IMR-90 (cell line): Measurements from ENCODE around the gene CIITA. TPM values are rescaled to one million over a fixed set of nuclear protein-coding genes. Genes with fewer than 3 reads are reported as not detected.

Experiments used
- ATAC-seq: fragments of 200-7000 bp; cut with Tn5 transposase; 2 replicates; pipeline ENCODE4 v1.9.1; 2020; ENCODE audit warnings: low read depth, mild to moderate bottlenecking, moderate library complexity
- BruUV-seq: library from RNA; stranded (reverse); fragments of 400-500 nt; replicated peaks from 2 replicates; lab custom pipeline; 2021; lab: Mats Ljungman, UMichigan
- CTCF ChIA-PET: fragments of 300-600 bp; formaldehyde crosslinking; extraction: SDS; loops from one replicate; lab custom pipeline; 2021; ENCODE audit warnings: antibody characterized with exemption; lab: Yijun Ruan, JAX
- POLR2A ChIA-PET: fragments of 300-600 bp; sonication (Branson Sonifier 250); formaldehyde crosslinking; loops from one replicate; lab custom pipeline; 2022; ENCODE audit warnings: antibody characterized with exemption; ENCODE audit not compliant: unreplicated experiment; lab: Charles Lee
- DNase-seq: peaks from one replicate; pipeline ENCODE4 v3.0.0; 2013
- H2AFZ ChIP-seq: replicated peaks from 2 replicates; pipeline ENCODE3; 2013; ENCODE audit warnings: low read length, mild to moderate bottlenecking; ENCODE audit not compliant: poor library complexity
- H2AK5ac ChIP-seq: 2 replicates; pipeline ENCODE4 v1.6.1; 2013; ENCODE audit warnings: low read depth, low read length, inconsistent platforms
- H2AK9ac ChIP-seq: replicated peaks from 2 replicates; pipeline ENCODE3; 2013; ENCODE audit warnings: mild to moderate bottlenecking, low read depth, low read length, moderate library complexity; ENCODE audit not compliant: poor library complexity
- H2BK120ac ChIP-seq: 2 replicates; pipeline ENCODE4 v1.6.1; 2013; ENCODE audit warnings: low read depth, low read length, inconsistent platforms
- H2BK15ac ChIP-seq: 3 replicates; pipeline ENCODE4 v1.6.1; 2013; ENCODE audit warnings: low read depth, low read length, inconsistent platforms
- H2BK20ac ChIP-seq: 2 replicates; pipeline ENCODE4 v1.6.1; 2013; ENCODE audit warnings: low read depth, mild to moderate bottlenecking, inconsistent platforms, low read length, moderate library complexity
- H2BK5ac ChIP-seq: 2 replicates; pipeline ENCODE4 v1.6.1; 2013; ENCODE audit warnings: mild to moderate bottlenecking, low read depth, low read length, inconsistent platforms; ENCODE audit not compliant: poor library complexity, severe bottlenecking
- H3K14ac ChIP-seq: replicated peaks from 2 replicates; pipeline ENCODE4 v1.6.1; 2013; ENCODE audit warnings: low read depth, low read length, inconsistent platforms
- H3K18ac ChIP-seq: 2 replicates; pipeline ENCODE4 v1.6.1; 2013; ENCODE audit warnings: low read depth, low read length, control low read depth
- H3K23ac ChIP-seq: 2 replicates; pipeline ENCODE4 v1.6.1; 2013; ENCODE audit warnings: low read depth, low read length, inconsistent platforms
- H3K27ac ChIP-seq: 2 replicates; pipeline ENCODE4 v1.5.1; 2013; ENCODE audit warnings: mild to moderate bottlenecking, control low read depth, low read length; ENCODE audit not compliant: insufficient read depth
- H3K27me3 ChIP-seq: 2 replicates; pipeline ENCODE4 v1.6.1; 2013; ENCODE audit warnings: low read length; ENCODE audit not compliant: control insufficient read depth, insufficient read depth
- H3K36me3 ChIP-seq: 2 replicates; pipeline ENCODE4 v1.6.1; 2013; ENCODE audit warnings: low read length, mixed read lengths; ENCODE audit not compliant: control insufficient read depth, insufficient read depth
- H3K4ac ChIP-seq: 2 replicates; pipeline ENCODE4 v1.6.1; 2013; ENCODE audit warnings: low read depth, low read length, inconsistent platforms
- H3K4me1 ChIP-seq: 2 replicates; pipeline ENCODE4 v1.6.1; 2013; ENCODE audit warnings: low read length, mixed read lengths; ENCODE audit not compliant: control insufficient read depth, insufficient read depth
- H3K4me2 ChIP-seq: 2 replicates; pipeline ENCODE4 v1.6.1; 2013; ENCODE audit warnings: low read depth, mild to moderate bottlenecking, control low read depth, low read length, moderate library complexity
- H3K4me3 ChIP-seq: 2 replicates; pipeline ENCODE4 v1.5.1; 2013; ENCODE audit warnings: low read depth, mild to moderate bottlenecking, control low read depth, low read length, moderate library complexity; ENCODE audit not compliant: insufficient read depth
- H3K56ac ChIP-seq: 2 replicates; pipeline ENCODE4 v1.6.1; 2013; ENCODE audit warnings: low read length, inconsistent platforms; ENCODE audit not compliant: insufficient read depth; ENCODE audit errors: extremely low read depth
- H3K79me1 ChIP-seq, 2 experiments: 2 replicates each; pipeline ENCODE4 v1.6.1; 2013; ENCODE audit warnings: low read length in 2 of 2, inconsistent platforms in 1 of 2, low read depth in 1 of 2
- H3K9ac ChIP-seq: 2 replicates; pipeline ENCODE4 v1.6.1; 2013; ENCODE audit warnings: low read depth, low read length, control low read depth
- H3K9me1 ChIP-seq: 2 replicates; pipeline ENCODE4 v1.6.1; 2013; ENCODE audit warnings: low read length, inconsistent platforms; ENCODE audit not compliant: insufficient read depth
- H3K9me3 ChIP-seq: 2 replicates; pipeline ENCODE4 v1.6.1; 2013; ENCODE audit warnings: low read length; ENCODE audit not compliant: control insufficient read depth, insufficient read depth
- H4K20me1 ChIP-seq: 2 replicates; pipeline ENCODE4 v1.6.1; 2013; ENCODE audit warnings: low read length, inconsistent platforms; ENCODE audit not compliant: insufficient read depth
- H4K5ac ChIP-seq: 2 replicates; pipeline ENCODE4 v1.6.1; 2013; ENCODE audit warnings: mild to moderate bottlenecking, low read depth, low read length, control low read depth
- H4K8ac ChIP-seq, 2 experiments: 2 replicates each; pipeline ENCODE4 v1.6.1; 2013; ENCODE audit warnings: low read depth in 2 of 2, low read length in 2 of 2, control low read depth in 1 of 2, inconsistent platforms in 1 of 2
- H4K91ac ChIP-seq: 2 replicates; pipeline ENCODE4 v1.6.1; 2013; ENCODE audit warnings: low read depth, low read length, inconsistent platforms; ENCODE audit not compliant: insufficient read depth
- BHLHE40 ChIP-seq: fragments of 150-350 bp; IDR thresholded peaks from 2 replicates; pipeline ENCODE4 v1.6.1; 2016; ENCODE audit warnings: mild to moderate bottlenecking, low read depth, low read length
- CEBPB ChIP-seq: IDR thresholded peaks from 2 replicates; pipeline ENCODE4 v1.6.1; 2012; ENCODE audit warnings: low read depth, low read length, improper control_type of control experiment
- CHD1 ChIP-seq: IDR thresholded peaks from 2 replicates; pipeline ENCODE4 v1.6.1; 2012; ENCODE audit warnings: low read depth, low read length, improper control_type of control experiment
- FOS ChIP-seq: fragments of 150-350 bp; IDR thresholded peaks from 2 replicates; pipeline ENCODE4 v1.6.1; 2016; ENCODE audit warnings: low read depth, low read length
- MAFK ChIP-seq: IDR thresholded peaks from 2 replicates; pipeline ENCODE4 v1.6.1; 2012; ENCODE audit warnings: low read depth, low read length, improper control_type of control experiment
- MAZ ChIP-seq: IDR thresholded peaks from 2 replicates; pipeline ENCODE4 v1.6.1; 2012; ENCODE audit warnings: low read depth, mild to moderate bottlenecking, low read length, improper control_type of control experiment, moderate library complexity, borderline replicate concordance
- MXI1 ChIP-seq: IDR thresholded peaks from 2 replicates; pipeline ENCODE4 v1.6.1; 2012; ENCODE audit warnings: low read depth, mild to moderate bottlenecking, low read length, moderate library complexity, borderline replicate concordance
- NFE2L2 ChIP-seq: fragments of 150-350 bp; IDR thresholded peaks from 2 replicates; pipeline ENCODE4 v1.6.1; 2016; ENCODE audit warnings: low read depth, mild to moderate bottlenecking, low read length
- POLR2A ChIP-seq: IDR thresholded peaks from 2 replicates; pipeline ENCODE4 v1.6.1; 2012; ENCODE audit warnings: mild to moderate bottlenecking, low read depth, low read length
- RAD21 ChIP-seq: IDR thresholded peaks from 2 replicates; pipeline ENCODE4 v1.6.1; 2012; ENCODE audit warnings: low read length, improper control_type of control experiment
- RCOR1 ChIP-seq: IDR thresholded peaks from 2 replicates; pipeline ENCODE4 v1.6.1; 2012; ENCODE audit warnings: mild to moderate bottlenecking, low read length, improper control_type of control experiment; ENCODE audit not compliant: insufficient replicate concordance
- RFX5 ChIP-seq: IDR thresholded peaks from 2 replicates; pipeline ENCODE4 v1.8.0; 2012; ENCODE audit warnings: low read depth, mild to moderate bottlenecking, low read length, moderate library complexity
- SMC3 ChIP-seq: fragments of 150-350 bp; IDR thresholded peaks from 2 replicates; pipeline ENCODE4 v1.6.1; 2016; ENCODE audit warnings: low read depth, mild to moderate bottlenecking, antibody characterized with exemption, low read length, moderate library complexity
- WGBS, 2 experiments: methylation state at CpG; one replicate each; pipeline versions ENCODE4 v1.1.5 to v1.1.7; 2013; ENCODE audit warnings: missing lambda C conversion rate in 2 of 2; ENCODE audit not compliant: insufficient read length in 1 of 2; ENCODE audit errors: extremely low coverage in 2 of 2; 5-methylcytosine and 5-hydroxymethylcytosine counted together
- dilution Hi-C: fragments of 300-500 bp; cut with HindIII; formaldehyde crosslinking; loops from one replicate; pipeline ENCODE4 v1.14.3; 2018; ENCODE audit warnings: low sequenced_read_pairs; ENCODE audit not compliant: unreplicated experiment
- in situ Hi-C: fragments of 300-500 bp; cut with MboI; formaldehyde crosslinking; loops from 3 replicates; pipeline ENCODE4 v1.14.3; 2019; ENCODE audit warnings: low sequenced_read_pairs, inconsistent platforms, mixed read lengths
- intact Hi-C: fragments of 100-400 bp; cut with micrococcal nuclease; formaldehyde crosslinking; loops from 2 replicates; pipeline ENCODE4 v1.10.0; 2022
- polyA plus RNA-seq, 3 experiments: library from polyadenylated mRNA; depleted of rRNA; stranded (reverse); fragments of >200 nt; gene quantifications; 2 replicates each; pipeline ENCODE4 v1.2.3, GENCODE V29; 2012; ENCODE audit warnings: low replicate concordance in 1 of 3
- total RNA-seq: library from RNA; depleted of rRNA; stranded (reverse); fragments of >200 nt; gene quantifications from 2 replicates; pipeline ENCODE4 v1.2.3, GENCODE V29; 2012
- TF ChIP-seq, protein P1 (sequence below): conservative IDR thresholded peaks from 2 replicates; pipeline ENCODE4 v1.5.1; 2012; ENCODE audit warnings: mild to moderate bottlenecking, low read depth, low read length, improper control_type of control experiment
- TF ChIP-seq, protein P2 (sequence below): fragments of 150-350 bp; IDR thresholded peaks from 2 replicates; pipeline ENCODE4 v1.6.1; 2016; ENCODE audit warnings: low read depth, mild to moderate bottlenecking, low read length, moderate library complexity, borderline replicate concordance
- TF ChIP-seq, protein P3 (sequence below): fragments of 150-350 bp; IDR thresholded peaks from 2 replicates; pipeline ENCODE4 v1.6.1; 2017; ENCODE audit warnings: mild to moderate bottlenecking, antibody characterized with exemption, low read length, low read depth

Gene CIITA
- total and polyA plus RNA-seq, 2 of the 4 experiments (the other 2 are of a cell fraction), result 0.10 TPM; not detected in 1

DNA sequence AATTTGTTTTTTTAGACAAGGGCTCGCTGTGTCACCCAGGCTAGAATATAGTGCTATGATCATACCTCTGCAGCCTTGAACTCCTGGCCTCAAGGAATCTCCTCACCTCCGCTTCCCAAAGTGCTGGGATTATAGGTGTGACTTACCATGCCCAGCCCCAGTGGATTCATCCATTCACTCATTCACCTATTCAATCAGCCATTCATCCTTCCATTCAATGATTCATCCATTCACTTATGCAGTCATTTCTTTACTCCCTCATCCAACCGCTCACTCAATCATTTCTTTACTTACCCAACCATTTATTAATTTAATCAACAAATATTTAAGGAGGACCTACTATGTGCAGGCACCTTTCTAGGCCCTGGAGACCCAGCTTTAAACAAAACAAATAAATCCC is 39.5 kb downstream of the CIITA start:
- WGBS, 2 experiments, result 100% methylated on average over 1 of the region's 3 CpGs; no CpG with 5 or more reads in 1 of the 2 experiments
- Histone ChIP-seq H3K56ac (no peak overlapping the region), H3K14ac (no peak overlapping the region), H3K36me3 (no peaks in the 10 kb centered on the region), H3K9me1 (no peaks in the 10 kb centered on the region), H4K8ac (no peak overlapping the region), H2AK5ac (no peak overlapping the region), H3K9me3 (no peaks in the 10 kb centered on the region), H2AK9ac (no peak overlapping the region), H4K20me1 (no peaks in the 10 kb centered on the region), H3K18ac (no peak overlapping the region), H3K27me3 (peaks cover 9% of the 10 kb centered on the region; the same call in 1 of the 2 replicates), H2BK5ac (no peak overlapping the region), H2BK15ac (no peak overlapping the region), H3K27ac (no peak overlapping the region), H3K79me1 (no peaks in the 10 kb centered on the region), H3K4me1 (no peaks in the 10 kb centered on the region), H3K4me3 (no peak overlapping the region), H3K23ac (no peak overlapping the region), H3K4ac (no peak overlapping the region), H3K9ac (no peak overlapping the region), H3K4me2 (no peak overlapping the region), H2BK20ac (no peak overlapping the region), H4K91ac (no peak overlapping the region), H2AFZ (no peak overlapping the region), H4K5ac (no peak overlapping the region), H2BK120ac (no peak overlapping the region)
- intact Hi-C loops, result loop anchor here (5.0 kb wide), 1 partner anchor 159 kb away; no protein-coding TSS in a partner anchor
- ChIA-PET CTCF (no interaction called here), POLR2A (no interaction called here)
- TF ChIP-seq SMC3 (no peak), MAFK (no peak), CEBPB (no peak), POLR2A (no peak), NFE2L2 (no peak), RAD21 (no peak), CHD1 (no peak), RFX5 (no peak), RCOR1 (no peak), FOS (no peak), MAZ (no peak), BHLHE40 (no peak), MXI1 (no peak)
- TF ChIP-seq, protein P1, sequence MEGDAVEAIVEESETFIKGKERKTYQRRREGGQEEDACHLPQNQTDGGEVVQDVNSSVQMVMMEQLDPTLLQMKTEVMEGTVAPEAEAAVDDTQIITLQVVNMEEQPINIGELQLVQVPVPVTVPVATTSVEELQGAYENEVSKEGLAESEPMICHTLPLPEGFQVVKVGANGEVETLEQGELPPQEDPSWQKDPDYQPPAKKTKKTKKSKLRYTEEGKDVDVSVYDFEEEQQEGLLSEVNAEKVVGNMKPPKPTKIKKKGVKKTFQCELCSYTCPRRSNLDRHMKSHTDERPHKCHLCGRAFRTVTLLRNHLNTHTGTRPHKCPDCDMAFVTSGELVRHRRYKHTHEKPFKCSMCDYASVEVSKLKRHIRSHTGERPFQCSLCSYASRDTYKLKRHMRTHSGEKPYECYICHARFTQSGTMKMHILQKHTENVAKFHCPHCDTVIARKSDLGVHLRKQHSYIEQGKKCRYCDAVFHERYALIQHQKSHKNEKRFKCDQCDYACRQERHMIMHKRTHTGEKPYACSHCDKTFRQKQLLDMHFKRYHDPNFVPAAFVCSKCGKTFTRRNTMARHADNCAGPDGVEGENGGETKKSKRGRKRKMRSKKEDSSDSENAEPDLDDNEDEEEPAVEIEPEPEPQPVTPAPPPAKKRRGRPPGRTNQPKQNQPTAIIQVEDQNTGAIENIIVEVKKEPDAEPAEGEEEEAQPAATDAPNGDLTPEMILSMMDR, result no peak
- TF ChIP-seq, protein P2, sequence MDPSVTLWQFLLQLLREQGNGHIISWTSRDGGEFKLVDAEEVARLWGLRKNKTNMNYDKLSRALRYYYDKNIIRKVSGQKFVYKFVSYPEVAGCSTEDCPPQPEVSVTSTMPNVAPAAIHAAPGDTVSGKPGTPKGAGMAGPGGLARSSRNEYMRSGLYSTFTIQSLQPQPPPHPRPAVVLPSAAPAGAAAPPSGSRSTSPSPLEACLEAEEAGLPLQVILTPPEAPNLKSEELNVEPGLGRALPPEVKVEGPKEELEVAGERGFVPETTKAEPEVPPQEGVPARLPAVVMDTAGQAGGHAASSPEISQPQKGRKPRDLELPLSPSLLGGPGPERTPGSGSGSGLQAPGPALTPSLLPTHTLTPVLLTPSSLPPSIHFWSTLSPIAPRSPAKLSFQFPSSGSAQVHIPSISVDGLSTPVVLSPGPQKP, result no peak
- TF ChIP-seq, protein P3, sequence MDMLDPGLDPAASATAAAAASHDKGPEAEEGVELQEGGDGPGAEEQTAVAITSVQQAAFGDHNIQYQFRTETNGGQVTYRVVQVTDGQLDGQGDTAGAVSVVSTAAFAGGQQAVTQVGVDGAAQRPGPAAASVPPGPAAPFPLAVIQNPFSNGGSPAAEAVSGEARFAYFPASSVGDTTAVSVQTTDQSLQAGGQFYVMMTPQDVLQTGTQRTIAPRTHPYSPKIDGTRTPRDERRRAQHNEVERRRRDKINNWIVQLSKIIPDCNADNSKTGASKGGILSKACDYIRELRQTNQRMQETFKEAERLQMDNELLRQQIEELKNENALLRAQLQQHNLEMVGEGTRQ, result no peak
- BruUV-seq, result no TSS peak
- no peak for DNase-seq
- dilution Hi-C loops, result no loop called here
- in situ Hi-C loops, result loop anchor here (10.0 to 25.0 kb wide), 2 partner anchors 392 to 654 kb away; no protein-coding TSS in a partner anchor
- no peak for ATAC-seq
